HEK293 (cell line): ENCODE measurements around the gene DCAF6.

ENCODE experiments used
- MYNN ChIP-seq: fragments of 450-650 bp; formaldehyde crosslinking; IDR thresholded peaks from 2 replicates; pipeline ENCODE4 v1.5.1; 2016; ENCODE audit warnings: missing biosample characterization, missing genetic modification characterization, borderline replicate concordance
- ZNF10 ChIP-seq: fragments of 450-650 bp; formaldehyde crosslinking; IDR thresholded peaks from 2 replicates; pipeline ENCODE4 v1.5.1; 2017; ENCODE audit warnings: missing biosample characterization, missing genetic modification characterization
- ZNF600 ChIP-seq: fragments of 450-650 bp; formaldehyde crosslinking; IDR thresholded peaks from 2 replicates; pipeline ENCODE4 v1.5.1; 2016; ENCODE audit warnings: missing biosample characterization, missing genetic modification characterization
- TF ChIP-seq, protein P1 (sequence below): fragments of 450-650 bp; formaldehyde crosslinking; IDR thresholded peaks from 2 replicates; pipeline ENCODE4 v1.5.1; 2016; ENCODE audit warnings: missing biosample characterization, missing genetic modification characterization

DNA sequence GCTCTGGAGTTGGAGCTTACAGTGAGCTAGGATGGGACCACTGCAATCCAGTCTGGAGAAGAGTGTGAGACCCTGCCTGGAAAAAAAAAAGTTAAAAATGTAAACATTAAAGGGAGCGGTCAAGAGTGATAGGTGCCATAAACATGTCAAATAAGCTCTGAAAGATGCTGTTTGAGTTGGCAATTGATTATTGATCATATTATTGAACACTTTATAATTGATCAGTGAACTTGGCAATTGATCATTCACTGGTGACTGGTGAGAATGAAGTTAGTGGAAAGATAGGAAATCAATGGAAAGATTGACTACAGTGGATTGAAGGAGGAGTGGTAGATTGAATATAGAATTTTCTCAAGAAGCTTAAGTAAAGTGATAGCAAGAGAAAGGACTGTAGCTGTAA lies 64.7 kb downstream of the DCAF6 start:
- TF ChIP-seq MYNN (tag by site-specific recombination), result no peak
- TF ChIP-seq ZNF10 (tag by site-specific recombination), result no peak
- TF ChIP-seq ZNF600 (tag by site-specific recombination), result no peak
- TF ChIP-seq, protein P1, sequence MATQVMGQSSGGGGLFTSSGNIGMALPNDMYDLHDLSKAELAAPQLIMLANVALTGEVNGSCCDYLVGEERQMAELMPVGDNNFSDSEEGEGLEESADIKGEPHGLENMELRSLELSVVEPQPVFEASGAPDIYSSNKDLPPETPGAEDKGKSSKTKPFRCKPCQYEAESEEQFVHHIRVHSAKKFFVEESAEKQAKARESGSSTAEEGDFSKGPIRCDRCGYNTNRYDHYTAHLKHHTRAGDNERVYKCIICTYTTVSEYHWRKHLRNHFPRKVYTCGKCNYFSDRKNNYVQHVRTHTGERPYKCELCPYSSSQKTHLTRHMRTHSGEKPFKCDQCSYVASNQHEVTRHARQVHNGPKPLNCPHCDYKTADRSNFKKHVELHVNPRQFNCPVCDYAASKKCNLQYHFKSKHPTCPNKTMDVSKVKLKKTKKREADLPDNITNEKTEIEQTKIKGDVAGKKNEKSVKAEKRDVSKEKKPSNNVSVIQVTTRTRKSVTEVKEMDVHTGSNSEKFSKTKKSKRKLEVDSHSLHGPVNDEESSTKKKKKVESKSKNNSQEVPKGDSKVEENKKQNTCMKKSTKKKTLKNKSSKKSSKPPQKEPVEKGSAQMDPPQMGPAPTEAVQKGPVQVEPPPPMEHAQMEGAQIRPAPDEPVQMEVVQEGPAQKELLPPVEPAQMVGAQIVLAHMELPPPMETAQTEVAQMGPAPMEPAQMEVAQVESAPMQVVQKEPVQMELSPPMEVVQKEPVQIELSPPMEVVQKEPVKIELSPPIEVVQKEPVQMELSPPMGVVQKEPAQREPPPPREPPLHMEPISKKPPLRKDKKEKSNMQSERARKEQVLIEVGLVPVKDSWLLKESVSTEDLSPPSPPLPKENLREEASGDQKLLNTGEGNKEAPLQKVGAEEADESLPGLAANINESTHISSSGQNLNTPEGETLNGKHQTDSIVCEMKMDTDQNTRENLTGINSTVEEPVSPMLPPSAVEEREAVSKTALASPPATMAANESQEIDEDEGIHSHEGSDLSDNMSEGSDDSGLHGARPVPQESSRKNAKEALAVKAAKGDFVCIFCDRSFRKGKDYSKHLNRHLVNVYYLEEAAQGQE (tag by site-specific recombination), result no peak
